Endothelial cell of umbilical vein (primary cell): ENCODE data around the gene ZBTB7A.

Source experiments
- FOS ChIP-seq: IDR thresholded peaks from 2 replicates; pipeline ENCODE4 v1.6.1; 2011; ENCODE audit warnings: mild to moderate bottlenecking, low read length, moderate library complexity, borderline replicate concordance; ENCODE audit not compliant: insufficient read depth
- JUN ChIP-seq: IDR thresholded peaks from 2 replicates; pipeline ENCODE4 v1.6.1; 2011; ENCODE audit warnings: borderline replicate concordance, low read depth; ENCODE audit not compliant: insufficient read length, insufficient read depth
- POLR2AphosphoS5 ChIP-seq: IDR thresholded peaks from 2 replicates; pipeline ENCODE4 v1.6.1; 2012; ENCODE audit warnings: low read depth, mild to moderate bottlenecking, control low read depth, low read length, moderate library complexity; ENCODE audit not compliant: insufficient read depth
- TF ChIP-seq, protein P1 (sequence below), 2 donors: IDR thresholded peaks; 1 replicate in 1 of 2; 2 replicates in 1 of 2; pipeline ENCODE4 v1.5.1; 2011; ENCODE audit warnings: low read length in 2 of 2, mild to moderate bottlenecking in 2 of 2, moderate library complexity in 2 of 2, control low read depth in 1 of 2, inconsistent platforms in 1 of 2, low read depth in 1 of 2; ENCODE audit not compliant: insufficient read depth in 1 of 2; ENCODE audit errors: extremely low read depth in 1 of 2
- TF ChIP-seq, protein P2 (sequence below): IDR thresholded peaks from 2 replicates; pipeline ENCODE4 v1.6.1; 2011; ENCODE audit not compliant: insufficient read depth, insufficient read length

GRCh38 chr19:4082172-4082571, 15.5 kb upstream of the ZBTB7A start:
- no peak for TF ChIP-seq POLR2AphosphoS5
- TF ChIP-seq, protein P1, sequence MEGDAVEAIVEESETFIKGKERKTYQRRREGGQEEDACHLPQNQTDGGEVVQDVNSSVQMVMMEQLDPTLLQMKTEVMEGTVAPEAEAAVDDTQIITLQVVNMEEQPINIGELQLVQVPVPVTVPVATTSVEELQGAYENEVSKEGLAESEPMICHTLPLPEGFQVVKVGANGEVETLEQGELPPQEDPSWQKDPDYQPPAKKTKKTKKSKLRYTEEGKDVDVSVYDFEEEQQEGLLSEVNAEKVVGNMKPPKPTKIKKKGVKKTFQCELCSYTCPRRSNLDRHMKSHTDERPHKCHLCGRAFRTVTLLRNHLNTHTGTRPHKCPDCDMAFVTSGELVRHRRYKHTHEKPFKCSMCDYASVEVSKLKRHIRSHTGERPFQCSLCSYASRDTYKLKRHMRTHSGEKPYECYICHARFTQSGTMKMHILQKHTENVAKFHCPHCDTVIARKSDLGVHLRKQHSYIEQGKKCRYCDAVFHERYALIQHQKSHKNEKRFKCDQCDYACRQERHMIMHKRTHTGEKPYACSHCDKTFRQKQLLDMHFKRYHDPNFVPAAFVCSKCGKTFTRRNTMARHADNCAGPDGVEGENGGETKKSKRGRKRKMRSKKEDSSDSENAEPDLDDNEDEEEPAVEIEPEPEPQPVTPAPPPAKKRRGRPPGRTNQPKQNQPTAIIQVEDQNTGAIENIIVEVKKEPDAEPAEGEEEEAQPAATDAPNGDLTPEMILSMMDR (IDR thresholded peaks at IDR 0.05; ENCODE audit: extremely low read depth in 1 of 2, insufficient read depth in 1 of 2, low read depth in 1 of 2, low read length in 2 of 2), result no peak
- TF ChIP-seq, protein P2, sequence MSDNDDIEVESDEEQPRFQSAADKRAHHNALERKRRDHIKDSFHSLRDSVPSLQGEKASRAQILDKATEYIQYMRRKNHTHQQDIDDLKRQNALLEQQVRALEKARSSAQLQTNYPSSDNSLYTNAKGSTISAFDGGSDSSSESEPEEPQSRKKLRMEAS, result no peak
- TF ChIP-seq JUN, result no peak
- no peak for TF ChIP-seq FOS
